Heart left ventricle (tissue), 16 donors: ENCODE data around the gene MTIF2. TPM values are rescaled to one million over a fixed set of nuclear protein-coding genes. Genes with fewer than 3 reads are reported as not detected.
"Not testable (repeated sequence)": the region's sequence is repeated elsewhere in the genome, so short reads cannot be mapped to it uniquely, and the experiment has no call there.

ENCODE experiments used
- ATAC-seq, 4 donors: fragments of 200-7000 bp; cut with Tn5 transposase; one replicate each; pipeline ENCODE4 v1.9.1; 2020 to 2022; ENCODE audit warnings: moderate library complexity in 4 of 4, mild to moderate bottlenecking in 3 of 4, moderate number of reproducible peaks in 1 of 4
- DNase-seq, 5 donors: peaks; one replicate each; pipeline ENCODE4 v3.0.0-alpha.2; 2020
- H3K27ac ChIP-seq, 12 donors: fragments of 200-600 bp; sonication (generic) in 4 of 12; one replicate each; pipeline versions ENCODE4 v1.5.0 to v1.8.0; 2016 to 2022; ENCODE audit warnings: mild to moderate bottlenecking in 2 of 12
- H3K27me3 ChIP-seq, 9 donors: fragments of 200-600 bp; sonication (generic) in 2 of 9; one replicate each; pipeline versions ENCODE4 v1.5.1 to v1.8.0; 2016 to 2022; ENCODE audit warnings: mild to moderate bottlenecking in 3 of 9
- H3K36me3 ChIP-seq, 9 donors: fragments of 200-600 bp; sonication (generic) in 2 of 9; one replicate each; pipeline versions ENCODE4 v1.5.0 to v1.8.0; 2018 to 2022; ENCODE audit warnings: mild to moderate bottlenecking in 2 of 9
- H3K4me1 ChIP-seq, 12 donors: fragments of 200-600 bp; sonication (generic) in 4 of 12; one replicate each; pipeline versions ENCODE4 v1.5.0 to v1.8.0; 2016 to 2022; ENCODE audit warnings: mild to moderate bottlenecking in 3 of 12
- H3K4me3 ChIP-seq, 12 donors: fragments of 200-600 bp; sonication (generic) in 4 of 12; one replicate each; pipeline versions ENCODE4 v1.5.0 to v1.8.0; 2017 to 2022; ENCODE audit warnings: mild to moderate bottlenecking in 9 of 12, moderate library complexity in 4 of 12
- H3K9me3 ChIP-seq, 12 donors: fragments of 200-600 bp; sonication (generic) in 4 of 12; one replicate each; pipeline versions ENCODE4 v1.5.0 to v1.8.0; 2016 to 2022; ENCODE audit warnings: mild to moderate bottlenecking in 1 of 12
- CTCF ChIP-seq, 12 donors: fragments of 200-600 bp; sonication (generic) in 4 of 12; IDR thresholded peaks; one replicate each; pipeline versions ENCODE4 v1.5.0 to v1.8.0; 2018 to 2022; ENCODE audit warnings: antibody characterized with exemption in 12 of 12, mild to moderate bottlenecking in 5 of 12
- POLR2A ChIP-seq, 2 donors: fragments of 450-650 bp; IDR thresholded peaks; one replicate each; pipeline ENCODE4 v1.6.1; 2017; ENCODE audit warnings: antibody characterized with exemption in 2 of 2, mild to moderate bottlenecking in 2 of 2, moderate library complexity in 2 of 2
- WGBS, 4 donors: extraction: QIAGEN DNeasy Blood & Tissue Kit in 2 of 4; methylation state at CpG; one replicate each; pipeline versions ENCODE4 v1.1.5 to v1.1.7; 2013 to 2018; 5-methylcytosine and 5-hydroxymethylcytosine counted together
- intact Hi-C, 10 donors: fragments of 100-400 bp; cut with DNase I; formaldehyde crosslinking; loops; one replicate each; pipeline versions ENCODE4 v1.11.1 to v1.14.2; 2022
- polyA plus RNA-seq, 2 donors: library from polyadenylated mRNA; stranded (reverse); fragments of 200-250 nt; gene quantifications; one replicate each; pipeline ENCODE4 v1.2.3, GENCODE V29; 2013
- total RNA-seq, 9 donors: library from RNA; depleted of rRNA in 2 of 9; stranded (reverse); fragments of >200 nt in 2 of 9; fragmentation: NEBNext Ultra II Directional in 3 of 9; extraction: Animal tissue kit (Norgen Biotek cat#: 25700) in 3 of 9; gene quantifications; one replicate each; pipeline versions ENCODE4 v1.1.0 to v1.2.4, GENCODE V29; 2016 to 2023
- donor health status: ischemic (EF 13 %, LVEDD 7.1; RV severe dilation, severe dysfunction).
- donor health status: healthy with polysubstance abuse.
- donor health status: DM: no; HTN: yes; CAD: no.
- donor health status: DM: no; HTN: no; CAD: no.
- donor health status: ischemic (EF 25% LVEDD 6.9; RV normal size, moderate dysfunction).
- donor health status: ischemic (EF 25% LVEDD 5.7; RV mildly dilated, moderate dysfunction).
- donor health status: healthy.
- donor health status: DM: yes; HTN: yes; CAD: no.
- donor health status: ischemic (EF 35%, LVEDD 5.7; RV mildly dilated, moderate dysfunction).
- donor health status: nonischemic (EF 11% LVEDD 7.7; RV severe dilation, severe dysfunction).
- donor health status: DM: yes; HTN: yes; CAD: no.
- donor health status: PGD.
- donor health status: ischemic (EF 29% LVEDD 5.4; RV normal size, mild dysfunction).
- donor health status: nonischemic (EF 23%, LVEDD 6.1; RV moderate dilation, normal function).

MTIF2 gene
- total and polyA plus RNA-seq, 11 donors, result 29.9 to 54.7 (median 45.5) TPM

- intact Hi-C loops, result loop anchor here in 5 of 10 donors (2.0 to 10.0 kb wide), 7 partner anchors 14 to 334 kb away; partner anchors contain the start of genes CCDC88A (in 2 of the 5), CFAP36 (in 1 of the 5), MTIF2 (in 1 of the 5) and PPP4R3B (in 1 of the 5)
- peak overlapping the region in 9 of 12 donors; percentile 64 to 96 (median 78) for H3K4me3 ChIP-seq
- H3K9me3 ChIP-seq, result no peaks in the 10 kb centered on the region
- DNase-seq (no peak), ATAC-seq (no peak)
- peaks cover 0 to 4% (median 0%) of the 10 kb centered on the region in 9 donors for H3K36me3 ChIP-seq
- H3K27me3 ChIP-seq, result no peaks in the 10 kb centered on the region
- H3K27ac ChIP-seq, result peak overlapping the region in 6 of 12 donors; percentile 91 to 98 (median 94)
- peaks cover 0 to 32% (median 14%) of the 10 kb centered on the region in 12 donors for H3K4me1 ChIP-seq
- TF ChIP-seq CTCF (IDR thresholded peaks at IDR 0.05) (no peak), POLR2A (IDR thresholded peaks at IDR 0.05) (no peak)
- 93 to 98% (median 97%) methylated on average over 12 of the region's 12 CpGs for WGBS, 4 donors
Observed at GRCh38 chr2:55283083-55283482, 14.1 kb upstream of the MTIF2 start.

- H3K9me3 ChIP-seq, result no peaks in the 10 kb centered on the region
- H3K4me3 ChIP-seq, result peak overlapping the region; percentile 43 to 96 (median 77)
- peaks cover 0 to 4% (median 0%) of the 10 kb centered on the region in 9 donors for H3K36me3 ChIP-seq
- DNase-seq (peak; percentile 88 to 97 (median 95)), ATAC-seq (peak; percentile 91 to 98 (median 98))
- no peaks in the 10 kb centered on the region for H3K27me3 ChIP-seq
- intact Hi-C loops, result loop anchor here in 5 of 10 donors (1.0 to 10.0 kb wide), 8 partner anchors 13 to 335 kb away; partner anchors contain the start of genes CCDC88A (in 2 of the 5), MTIF2 (in 2 of the 5), CFAP36 (in 1 of the 5) and PPP4R3B (in 1 of the 5)
- WGBS, 4 donors, result 1 to 3% (median 1%) methylated on average over 44 to 60 of the region's 60 CpGs
- peaks cover 0 to 25% (median 14%) of the 10 kb centered on the region in 12 donors for H3K4me1 ChIP-seq
- peak overlapping the region; percentile 83 to 98 (median 92) for H3K27ac ChIP-seq
- TF ChIP-seq POLR2A (IDR thresholded peaks at IDR 0.05) (peak in 1 of 2 donors; percentile 80), CTCF (IDR thresholded peaks at IDR 0.05) (peak in 1 of 12 donors; percentile 15)
Observed at GRCh38 chr2:55282110-55282917, 13.3 kb upstream of the MTIF2 start.

GRCh38 chr2:55280851-55281546 is 12.0 kb upstream of the MTIF2 start:
- Histone ChIP-seq H3K4me3 (peak overlapping the region in 2 of 12 donors; percentile 72 to 96), H3K4me1 (peaks cover 0 to 25% (median 14%) of the 10 kb centered on the region in 12 donors), H3K27ac (peak overlapping the region in 4 of 12 donors; percentile 83 to 96 (median 91))
- H3K27me3 ChIP-seq, H3K9me3 ChIP-seq, DNase-seq, ATAC-seq, H3K36me3 ChIP-seq: not testable (repeated sequence)
- WGBS, 4 donors, result 85 to 99% (median 93%) methylated on average over 5 of the region's 5 CpGs
- intact Hi-C loops, result loop anchor here in 5 of 10 donors (5.0 to 10.0 kb wide), 6 partner anchors 134 to 336 kb away; partner anchors contain the start of genes CCDC88A (in 2 of the 5), CFAP36 (in 1 of the 5) and PPP4R3B (in 1 of the 5)

GRCh38 chr2:55279859-55280424 is 10.9 kb upstream of the MTIF2 start:
- not testable (repeated sequence) for DNase-seq, H3K27ac ChIP-seq, H3K27me3 ChIP-seq, H3K4me3 ChIP-seq, ATAC-seq, H3K9me3 ChIP-seq, H3K36me3 ChIP-seq
- H3K4me1 ChIP-seq, result peaks cover 0 to 25% (median 12%) of the 10 kb centered on the region in 12 donors
- intact Hi-C loops, result loop anchor here in 6 of 10 donors (5.0 to 10.0 kb wide), 6 partner anchors 135 to 337 kb away; partner anchors contain the start of genes CCDC88A (in 2 of the 6), CFAP36 (in 2 of the 6) and PPP4R3B (in 1 of the 6)
- 63 to 84% (median 68%) methylated on average over 7 of the region's 7 CpGs for WGBS, 4 donors

GRCh38 chr2:55279214-55279835 is 10.3 kb upstream of the MTIF2 start:
- WGBS, 4 donors, result 31 to 38% (median 34%) methylated on average over 10 of the region's 10 CpGs
- H3K27ac ChIP-seq, DNase-seq, H3K36me3 ChIP-seq, H3K4me3 ChIP-seq, H3K27me3 ChIP-seq, H3K9me3 ChIP-seq, ATAC-seq: not testable (repeated sequence)
- peaks cover 0 to 21% (median 12%) of the 10 kb centered on the region in 12 donors for H3K4me1 ChIP-seq
- intact Hi-C loops, result loop anchor here in 1 of 10 donors (10.0 kb wide), 1 partner anchor 235 kb away; the partner anchor contains the start of gene CFAP36
